ENCODE data around the gene ZBBX. TPM values are rescaled to one million over a fixed set of nuclear protein-coding genes. Genes with fewer than 3 reads are reported as not detected.

The ZBBX gene
- total and polyA plus RNA-seq, 5 experiments from 2014 or later: not detected

- Mint-ChIP-seq H3K27me3 (peaks cover 0 to 2% (median 0%) of the 10 kb centered on the region in 5 donors), H3K36me3 (no peaks in the 10 kb centered on the region), H3K4me3 (no peak overlapping the region), H3K9me3 (peaks cover 0 to 5% (median 0%) of the 10 kb centered on the region in 9 donors), H3K4me1 (no peaks in the 10 kb centered on the region), H3K27ac (no peak overlapping the region)
- POLR2A ChIA-PET: no interaction called here
- ATAC-seq: no peak
- no peak for DNase-seq
Measured at GRCh38 chr3:167198949-167199600, 181.0 kb downstream of the ZBBX start.

Other genes starting within 250 kb of the ZBBX start
- gene SERPINI2, start 93.7 kb upstream of the ZBBX start, total RNA-seq: not detected
- not detected for gene SERPINI2, start 93.7 kb upstream of the ZBBX start, polyA plus RNA-seq

Measured in naive thymus-derived CD8-positive, alpha-beta T cell (primary cell).